GM19372 (cell line): ENCODE data around the gene RASSF6.
"Not testable (repeated sequence)": the region's sequence is repeated elsewhere in the genome, so short reads cannot be mapped to it uniquely, and the experiment has no call there.

Experiments used
- ATAC-seq: cut with Tn5 transposase; IDR thresholded peaks from one replicate; pipeline ENCODE4 v1.9.1; 2021; ENCODE audit warnings: mild to moderate bottlenecking, low read depth, moderate library complexity; ENCODE audit not compliant: unreplicated experiment

Gene RASSF6

GRCh38 chr4:73585345-73585744 is 34.9 kb downstream of the RASSF6 start:
- no peak for ATAC-seq

GRCh38 chr4:73583666-73584065 is 36.6 kb downstream of the RASSF6 start:
- no peak for ATAC-seq

- no peak for ATAC-seq
These were observed 42.9 kb downstream of the RASSF6 start for GRCh38 chr4:73577371-73577770.

- ATAC-seq = no peak
These were observed 43.9 kb downstream of the RASSF6 start for GRCh38 chr4:73576381-73576780.

- no peak for ATAC-seq
These were observed 44.6 kb downstream of the RASSF6 start for GRCh38 chr4:73575660-73576059.

- ATAC-seq = peak; percentile 71
These were observed 46.3 kb downstream of the RASSF6 start for GRCh38 chr4:73573794-73574528.

- ATAC-seq = not testable (repeated sequence)
These were observed 69.4 kb downstream of the RASSF6 start for GRCh38 chr4:73550865-73551264.

GRCh38 chr4:73544620-73545019 is 75.6 kb downstream of the RASSF6 start:
- ATAC-seq = no peak

GRCh38 chr4:73541251-73541650 is 79.0 kb downstream of the RASSF6 start:
- ATAC-seq = no peak

- no peak for ATAC-seq
These were observed 79.4 kb downstream of the RASSF6 start for GRCh38 chr4:73540826-73541225.

- no peak for ATAC-seq
These were observed 80.8 kb downstream of the RASSF6 start for GRCh38 chr4:73539386-73539785.

- ATAC-seq = no peak
These were observed 82.1 kb downstream of the RASSF6 start for GRCh38 chr4:73538162-73538561.

- no peak for ATAC-seq
These were observed 86.5 kb downstream of the RASSF6 start for GRCh38 chr4:73533515-73534422.

- no peak for ATAC-seq
These were observed 92.1 kb downstream of the RASSF6 start for GRCh38 chr4:73528171-73528570.

- peak; percentile 54 for ATAC-seq
These were observed 93.0 kb downstream of the RASSF6 start for GRCh38 chr4:73527196-73527595.

- no peak for ATAC-seq
These were observed 94.6 kb downstream of the RASSF6 start for GRCh38 chr4:73525611-73526010.

- ATAC-seq = no peak
These were observed 97.1 kb downstream of the RASSF6 start for GRCh38 chr4:73523126-73523525.
